K562 (cell line): Measurements from ENCODE around the gene SGSM2. TPM values are rescaled to one million over a fixed set of nuclear protein-coding genes. Genes with fewer than 3 reads are reported as not detected.

Source experiments
- ATAC-seq: fragments of 200-7000 bp; cut with Tn5 transposase; 3 replicates; pipeline ENCODE4 v1.9.1; 2020; ENCODE audit warnings: moderate library complexity
- BruUV-seq: library from RNA; stranded (reverse); fragments of 400-500 nt; replicated peaks from 2 replicates; lab custom pipeline; 2021; lab: Mats Ljungman, UMichigan
- CTCF ChIA-PET: fragments of 300-600 bp; formaldehyde crosslinking; extraction: SDS; loops from one replicate; lab custom pipeline; 2021; ENCODE audit warnings: low intra/inter-chr PET ratio; lab: Yijun Ruan, JAX
- POLR2A ChIA-PET: fragments of 300-600, 350-650 bp; sonication (Branson Sonifier 250); formaldehyde crosslinking; extraction: SDS; loops from one replicate; lab custom pipeline; 2021; ENCODE audit warnings: antibody characterized with exemption, inconsistent platforms; lab: Yijun Ruan, JAX
- DNase-seq, 4 experiments: peaks; one replicate each; pipeline versions ENCODE4 v3.0.0 to v3.0.0-alpha.2; 2011 to 2018; ENCODE audit warnings: low spot score in 3 of 4, mixed read lengths in 3 of 4; ENCODE audit errors: extremely low read depth in 1 of 4
- FAIRE-seq: peaks from 2 replicates; lab custom pipeline; 2011; peaks lifted over from hg19 to GRCh38; lab: Jason Lieb, UNC
- H2AFZ ChIP-seq: 2 replicates; pipeline ENCODE4 v1.6.0; 2011; ENCODE audit warnings: low read depth, low read length, control low read depth, inconsistent platforms
- H3K27ac ChIP-seq: fragments of 200-600 bp; 3 replicates; pipeline ENCODE4 v1.8.0; 2011; ENCODE audit warnings: low read depth, mild to moderate bottlenecking, control low read depth, inconsistent platforms, low read length, moderate library complexity, mixed read lengths; ENCODE audit errors: extremely low read depth
- H3K27me3 ChIP-seq, 2 experiments: fragments of 300-600 bp in 1 of 2; 2 replicates in 1 of 2; 3 replicates in 1 of 2; pipeline versions ENCODE4 v1.6.0 to v1.8.0; 2011; ENCODE audit warnings: inconsistent platforms in 2 of 2, low read length in 2 of 2, mild to moderate bottlenecking in 1 of 2, mixed read lengths in 1 of 2, moderate library complexity in 1 of 2; ENCODE audit not compliant: control insufficient read depth in 2 of 2, insufficient read depth in 2 of 2
- H3K36me3 ChIP-seq: fragments of 300-600 bp; 3 replicates; pipeline ENCODE4 v1.8.0; 2011; ENCODE audit warnings: mild to moderate bottlenecking, low read length, inconsistent platforms; ENCODE audit not compliant: control insufficient read depth, insufficient read depth
- H3K4me1 ChIP-seq, 2 experiments: fragments of 200-600 bp in 1 of 2; replicated peaks in 1 of 2; 2 replicates in 1 of 2; 3 replicates in 1 of 2; pipeline versions ENCODE4 v1.5.1 to v1.8.0; 2011; ENCODE audit warnings: inconsistent platforms in 2 of 2, low read length in 2 of 2, mild to moderate bottlenecking in 1 of 2, mixed read lengths in 1 of 2, moderate library complexity in 1 of 2; ENCODE audit not compliant: control insufficient read depth in 2 of 2, insufficient read depth in 2 of 2
- H3K4me2 ChIP-seq: 2 replicates; pipeline ENCODE4 v1.6.1; 2011; ENCODE audit warnings: low read length, control low read depth, inconsistent platforms, mixed read lengths; ENCODE audit not compliant: insufficient read depth
- H3K4me3 ChIP-seq: fragments of 200-600 bp; sonication (generic), shearing (Covaris generic); 2 replicates; pipeline ENCODE4 v1.5.1; 2016; ENCODE audit warnings: control low read depth, inconsistent platforms
- H3K79me2 ChIP-seq: fragments of 200-600 bp; 3 replicates; pipeline ENCODE4 v1.8.0; 2011; ENCODE audit warnings: low read length, inconsistent platforms; ENCODE audit not compliant: control insufficient read depth, insufficient read depth
- H3K9ac ChIP-seq, 2 experiments: 2 replicates each; pipeline versions ENCODE4 v1.6.0 to v1.6.1; 2011; ENCODE audit warnings: low read depth in 2 of 2, low read length in 2 of 2, control low read depth in 1 of 2, inconsistent platforms in 1 of 2, mild to moderate bottlenecking in 1 of 2, mixed read lengths in 1 of 2; ENCODE audit not compliant: insufficient read depth in 1 of 2
- H3K9me1 ChIP-seq: one replicate; pipeline ENCODE4 v1.6.0; 2011; ENCODE audit warnings: inconsistent platforms, mild to moderate bottlenecking, low read length, moderate library complexity; ENCODE audit not compliant: control insufficient read depth, insufficient read depth
- H3K9me3 ChIP-seq: replicated peaks from 2 replicates; pipeline ENCODE4 v1.5.1; 2011; ENCODE audit warnings: low read depth, low read length, inconsistent platforms; ENCODE audit not compliant: control insufficient read depth, insufficient read depth
- H4K20me1 ChIP-seq: replicated peaks from 2 replicates; pipeline ENCODE4 v1.6.1; 2011; ENCODE audit warnings: low read length, inconsistent platforms, mixed read lengths; ENCODE audit not compliant: control insufficient read depth, insufficient read depth
- CCNT2 ChIP-seq: IDR thresholded peaks from 2 replicates; pipeline ENCODE4 v1.6.1; 2011; ENCODE audit warnings: borderline replicate concordance, low read depth, mild to moderate bottlenecking, moderate library complexity, mixed read lengths, low read length; ENCODE audit not compliant: insufficient read length; ENCODE audit errors: extremely low read depth
- POLR2A ChIP-seq: fragments of 450-650 bp; conservative IDR thresholded peaks from 2 replicates; pipeline ENCODE4 v1.6.1; 2016
- ZHX1 ChIP-seq: fragments of 150-350 bp; conservative IDR thresholded peaks from 2 replicates; pipeline ENCODE4 v1.6.1; 2014; ENCODE audit warnings: low read length
- WGBS: fragments of 100-300 bp; shearing (Covaris generic); methylation state at CpG from one replicate; pipeline ENCODE4 v1.1.6; 2016; ENCODE audit warnings: low coverage, mixed read lengths; ENCODE audit not compliant: insufficient coverage; ENCODE audit errors: missing lambda C conversion rate; 5-methylcytosine and 5-hydroxymethylcytosine counted together
- in situ Hi-C: fragments of 300-500 bp; cut with MboI; formaldehyde crosslinking; loops from 4 replicates; pipeline ENCODE4 v1.15.0; 2018; ENCODE audit warnings: inconsistent platforms, mixed read lengths
- intact Hi-C: fragments of 100-400 bp; cut with micrococcal nuclease; formaldehyde crosslinking; loops from 2 replicates; pipeline ENCODE4 v1.14.2; 2022
- polyA plus RNA-seq, 8 experiments: library from polyadenylated mRNA; depleted of rRNA in 4 of 8; stranded (reverse) in 5 of 8; unstranded in 3 of 8; fragments of >200 nt; fragmentation: Nextera tagmentation in 2 of 8; fragmentation: Illumina TruSeq in 1 of 8; extraction: Ambion mirVana in 2 of 8; extraction: Trizol in 1 of 8; gene quantifications; 2 replicates each; pipeline versions ENCODE4 v1.2.1 to v1.2.3, GENCODE V29; 2011 to 2014; ENCODE audit warnings: inconsistent platforms in 1 of 8, missing spikeins in 1 of 8
- total RNA-seq, 7 experiments: library from RNA; depleted of rRNA in 6 of 7; stranded (reverse); fragments of >200 nt in 6 of 7; fragmentation: Illumina TruSeq in 2 of 7; extraction: Trizol in 2 of 7; gene quantifications; 2 replicates each; pipeline versions ENCODE4 v1.2.1 to v1.2.3, GENCODE V29; 2011 to 2021; ENCODE audit warnings: low replicate concordance in 1 of 7

Gene SGSM2
- total and polyA plus RNA-seq, 9 of the 15 experiments (the other 6 are each of a cell fraction or from before 2014, with no cell fraction given) = 0.20 to 26.3 (median 14.8) TPM

GRCh38 chr17:2393954-2394749 is 56.9 kb downstream of the SGSM2 start:
- Histone ChIP-seq H4K20me1 (0 out of 2 replicates have a peak, but pooled peaks cover 3% of the 10 kb centered on the region), H3K9me1 (peaks cover 3% of the 10 kb centered on the region), H3K27me3 (no peaks in the 10 kb centered on the region), H3K36me3 (peaks cover 23% of the 10 kb centered on the region; the same call in 2 of the 3 replicates), H2AFZ (peak overlapping the region; percentile 55; the same call in 1 of the 2 replicates), H3K9me3 (no peaks in the 10 kb centered on the region), H3K79me2 (peaks cover 74% of the 10 kb centered on the region), H3K4me1 (peaks cover 45 to 67% of the 10 kb centered on the region in 2 experiments), H3K4me3 (peak overlapping the region; percentile 34), H3K27ac (peak overlapping the region; percentile 99; the same call in 2 of the 3 replicates), H3K9ac (peak overlapping the region; percentile 41 to 89), H3K4me2 (peak overlapping the region; percentile 68)
- DNase-seq = no peak
- no TSS peak for BruUV-seq
- no peak for FAIRE-seq
- in situ Hi-C loops (no loop called here), intact Hi-C loops (no loop called here)
- CTCF ChIA-PET = interaction anchor here (0.6 kb wide), 1 partner anchor 313 kb away, joined by 3 read pairs; no protein-coding TSS in a partner anchor
- WGBS = 51% methylated on average over 7 of the region's 53 CpGs
- no peak for ATAC-seq
- POLR2A ChIA-PET = interaction anchor here (0.5 to 4.0 kb wide), 6 partner anchors 8 to 313 kb away, joined by 3 to 24 read pairs (median 4); no protein-coding TSS in a partner anchor
- peak; percentile 24 for TF ChIP-seq CCNT2
- TF ChIP-seq ZHX1 = no peak
- 0 out of 2 replicates have a peak, but pooled peaks have one; percentile 34 for TF ChIP-seq POLR2A
